Heart left ventricle (tissue), 13 donors: ENCODE results near the gene SPATS2L.

ENCODE experiments used
- CTCF ChIP-seq, 12 donors: fragments of 200-600 bp; sonication (generic) in 4 of 12; IDR thresholded peaks; one replicate each; pipeline versions ENCODE4 v1.5.0 to v1.8.0; 2018 to 2022; ENCODE audit warnings: antibody characterized with exemption in 12 of 12, mild to moderate bottlenecking in 5 of 12
- POLR2A ChIP-seq, 2 donors: fragments of 450-650 bp; IDR thresholded peaks; one replicate each; pipeline ENCODE4 v1.6.1; 2017; ENCODE audit warnings: antibody characterized with exemption in 2 of 2, mild to moderate bottlenecking in 2 of 2, moderate library complexity in 2 of 2
- donor health status: ischemic (EF 13 %, LVEDD 7.1; RV severe dilation, severe dysfunction).
- donor health status: DM: no; HTN: yes; CAD: no.
- donor health status: DM: no; HTN: no; CAD: no.
- donor health status: ischemic (EF 25% LVEDD 6.9; RV normal size, moderate dysfunction).
- donor health status: ischemic (EF 25% LVEDD 5.7; RV mildly dilated, moderate dysfunction).
- donor health status: ischemic (EF 35%, LVEDD 5.7; RV mildly dilated, moderate dysfunction).
- donor health status: nonischemic (EF 11% LVEDD 7.7; RV severe dilation, severe dysfunction).
- donor health status: DM: yes; HTN: yes; CAD: no.
- donor health status: PGD.
- donor health status: ischemic (EF 29% LVEDD 5.4; RV normal size, mild dysfunction).
- donor health status: nonischemic (EF 23%, LVEDD 6.1; RV moderate dilation, normal function).

- TF ChIP-seq POLR2A (IDR thresholded peaks at IDR 0.05) (no peak), CTCF (IDR thresholded peaks at IDR 0.05) (no peak)
Observed at GRCh38 chr2:200421270-200421669, 114.8 kb downstream of the SPATS2L start.
